A549 treated with CORT108297 at 1 μM for 4 hours (cell line): ENCODE results near the gene CCR5. TPM values are rescaled to one million over a fixed set of nuclear protein-coding genes. Genes with fewer than 3 reads are reported as not detected.

Experiments
- total RNA-seq: library from RNA; stranded (reverse); fragments of 200-300 nt; extraction: Qiagen RNA extraction; gene quantifications from 5 replicates; pipeline ENCODE4 v1.2.3, GENCODE V29; 2022

CCR5 gene
- not detected in 5 replicates for total RNA-seq

DNA sequence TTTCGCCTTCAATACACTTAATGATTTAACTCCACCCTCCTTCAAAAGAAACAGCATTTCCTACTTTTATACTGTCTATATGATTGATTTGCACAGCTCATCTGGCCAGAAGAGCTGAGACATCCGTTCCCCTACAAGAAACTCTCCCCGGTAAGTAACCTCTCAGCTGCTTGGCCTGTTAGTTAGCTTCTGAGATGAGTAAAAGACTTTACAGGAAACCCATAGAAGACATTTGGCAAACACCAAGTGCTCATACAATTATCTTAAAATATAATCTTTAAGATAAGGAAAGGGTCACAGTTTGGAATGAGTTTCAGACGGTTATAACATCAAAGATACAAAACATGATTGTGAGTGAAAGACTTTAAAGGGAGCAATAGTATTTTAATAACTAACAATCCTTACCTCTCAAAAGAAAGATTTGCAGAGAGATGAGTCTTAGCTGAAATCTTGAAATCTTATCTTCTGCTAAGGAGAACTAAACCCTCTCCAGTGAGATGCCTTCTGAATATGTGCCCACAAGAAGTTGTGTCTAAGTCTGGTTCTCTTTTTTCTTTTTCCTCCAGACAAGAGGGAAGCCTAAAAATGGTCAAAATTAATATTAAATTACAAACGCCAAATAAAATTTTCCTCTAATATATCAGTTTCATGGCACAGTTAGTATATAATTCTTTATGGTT, at the start of gene CCR5:
CCR5 (plus strand) TSS at position 108 of the 680 bp plus-strand sequence. CDS start 1,957 bp downstream, outside the sequence.

DNA sequence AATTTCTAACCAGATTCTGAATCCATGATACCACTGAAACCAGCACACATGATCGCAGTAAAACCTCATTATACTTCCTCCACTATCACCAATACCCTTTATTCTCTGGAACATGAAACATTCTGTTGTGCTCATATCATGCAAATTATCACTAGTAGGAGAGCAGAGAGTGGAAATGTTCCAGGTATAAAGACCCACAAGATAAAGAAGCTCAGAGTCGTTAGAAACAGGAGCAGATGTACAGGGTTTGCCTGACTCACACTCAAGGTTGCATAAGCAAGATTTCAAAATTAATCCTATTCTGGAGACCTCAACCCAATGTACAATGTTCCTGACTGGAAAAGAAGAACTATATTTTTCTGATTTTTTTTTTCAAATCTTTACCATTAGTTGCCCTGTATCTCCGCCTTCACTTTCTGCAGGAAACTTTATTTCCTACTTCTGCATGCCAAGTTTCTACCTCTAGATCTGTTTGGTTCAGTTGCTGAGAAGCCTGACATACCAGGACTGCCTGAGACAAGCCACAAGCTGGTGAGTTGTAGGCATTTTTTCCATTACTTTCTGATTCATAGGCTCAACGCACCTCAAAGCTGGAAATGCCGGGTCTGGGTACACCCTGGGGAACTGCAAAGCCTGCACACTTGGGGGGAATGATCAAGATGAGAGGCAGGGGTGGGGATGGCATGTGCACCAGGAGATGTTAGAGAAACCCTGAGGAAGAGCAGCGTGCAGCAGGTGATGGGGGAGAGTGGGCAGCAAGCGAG, 16.9 kb upstream of the CCR5 start, which contains the start of gene CCR2:
CCR2 (plus strand) TSS at position 465 of the 764 bp plus-strand sequence. CDS start 3,417 bp downstream, outside the sequence.

DNA sequence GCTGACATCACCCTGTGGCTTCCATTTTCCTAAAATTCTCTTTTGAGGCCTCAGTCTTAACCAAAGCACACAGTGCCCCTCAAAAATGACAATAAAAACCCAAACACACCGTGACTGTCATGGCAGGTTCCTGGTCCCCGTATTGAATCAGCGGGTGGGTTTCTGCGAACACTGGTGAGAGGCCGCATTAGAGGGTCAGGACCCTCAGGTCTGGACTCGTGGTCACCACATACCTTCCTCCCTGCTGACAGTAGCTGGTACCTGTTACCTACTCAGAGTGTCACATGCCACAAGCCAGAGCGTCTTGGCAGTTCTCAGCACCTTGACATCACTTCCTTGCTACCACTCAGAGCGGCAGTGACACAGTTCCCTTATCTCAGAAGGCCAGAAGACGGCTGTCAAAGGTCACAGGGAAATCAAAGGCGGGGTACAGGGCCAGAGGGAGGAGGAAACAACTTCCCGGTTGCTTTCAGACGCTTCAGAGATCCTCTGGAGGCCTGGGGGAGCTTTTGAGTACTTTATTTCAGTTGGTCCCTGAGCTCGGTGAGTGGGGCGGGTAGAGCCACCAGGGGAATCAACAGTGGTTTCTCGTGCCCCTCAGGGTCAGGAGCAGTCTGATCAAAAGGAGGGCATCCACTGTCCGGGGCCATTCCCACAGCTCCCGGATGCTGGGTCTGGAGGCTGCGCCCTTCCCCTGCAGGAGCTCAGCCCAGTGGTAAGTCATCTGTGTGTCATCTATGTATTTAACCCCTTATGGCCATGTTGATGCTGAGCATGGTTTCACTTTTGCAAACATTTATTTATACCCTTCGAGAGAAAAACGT, 36.3 kb downstream of the CCR5 start, which contains the start of the genes CCR5AS and CCRL2:
CCR5AS (minus strand) TSS at position 279 of the 824 bp plus-strand sequence.
CCRL2 (plus strand) TSS at position 472 of the 824 bp plus-strand sequence. CDS start 821 bp downstream, outside the sequence.

Other genes starting within 250 kb of the CCR5 start
- gene CCR1, start 162.6 kb upstream of the CCR5 start, total RNA-seq = not detected in 5 replicates
- gene CCR3, start 128.5 kb upstream of the CCR5 start, total RNA-seq = not detected in 5 replicates
- gene CCR2, start 16.8 kb upstream of the CCR5 start, total RNA-seq = not detected in 5 replicates
- 0.03 to 0.39 TPM (median 0.24 TPM) in 5 replicates for gene CCRL2, start 36.3 kb downstream of the CCR5 start, total RNA-seq
- 0.15 TPM in 1 of 5 replicates, not detected in the others for gene LTF, start 94.0 kb downstream of the CCR5 start, total RNA-seq
- gene RTP3, start 127.0 kb downstream of the CCR5 start, total RNA-seq = not detected in 5 replicates
- not detected in 5 replicates for gene LRRC2, start 195.4 kb downstream of the CCR5 start, total RNA-seq
- not detected in 5 replicates for gene FAM240A, start 241.6 kb downstream of the CCR5 start, total RNA-seq